HepG2 (cell line): Measurements from ENCODE around the gene EHBP1. TPM values are rescaled to one million over a fixed set of nuclear protein-coding genes. Genes with fewer than 3 reads are reported as not detected.

ENCODE experiments used
- CBX1 ChIP-seq: IDR thresholded peaks from one replicate; pipeline ENCODE4 v1.6.1; 2016; ENCODE audit warnings: antibody characterized with exemption, low read depth
- CSRNP2 ChIP-seq: sonication (generic); formaldehyde crosslinking; conservative IDR thresholded peaks from 2 replicates; pipeline ENCODE4 v1.8.0; 2022; ENCODE audit warnings: low read depth, missing genetic modification reagents
- EHMT2 ChIP-seq: fragments of 200-600 bp; sonication (generic); IDR thresholded peaks from 2 replicates; pipeline ENCODE4 v1.7.0; 2017; ENCODE audit warnings: antibody characterized with exemption, low read depth, low read length, borderline replicate concordance
- NCOA1 ChIP-seq: sonication (generic); formaldehyde crosslinking; IDR thresholded peaks from 2 replicates; pipeline ENCODE4 v1.9.0; 2021; ENCODE audit warnings: missing genetic modification reagents
- PREB ChIP-seq: sonication (generic); formaldehyde crosslinking; IDR thresholded peaks from 2 replicates; pipeline ENCODE4 v1.4.0; 2020; ENCODE audit warnings: missing genetic modification reagents
- SNAPC2 ChIP-seq: sonication (generic); formaldehyde crosslinking; IDR thresholded peaks from 2 replicates; pipeline ENCODE4 v1.8.1; 2022; ENCODE audit warnings: mild to moderate bottlenecking, missing genetic modification reagents
- SOX13 ChIP-seq, 3 experiments: fragments of 450-650 bp in 1 of 3; sonication (generic) in 1 of 3; formaldehyde crosslinking in 1 of 3; IDR thresholded peaks in 2 of 3; conservative IDR thresholded peaks in 1 of 3; 2 replicates each; pipeline versions ENCODE4 v1.5.0 to v1.6.1; 2016 to 2020; ENCODE audit warnings: antibody characterized with exemption in 1 of 3, mild to moderate bottlenecking in 1 of 3, missing compliant biosample characterization in 1 of 3, missing genetic modification reagents in 1 of 3, moderate library complexity in 1 of 3
- ZFYVE20 ChIP-seq: sonication (generic); formaldehyde crosslinking; IDR thresholded peaks from 2 replicates; pipeline ENCODE4 v1.8.0; 2023; ENCODE audit warnings: low read depth, mild to moderate bottlenecking, moderate library complexity, missing genetic modification reagents, borderline replicate concordance
- ZMYM2 ChIP-seq: sonication (generic); formaldehyde crosslinking; IDR thresholded peaks from 2 replicates; pipeline ENCODE4 v1.8.0; 2022; ENCODE audit warnings: mild to moderate bottlenecking, missing genetic modification reagents
- ZNF224 ChIP-seq: sonication (generic); formaldehyde crosslinking; IDR thresholded peaks from 2 replicates; pipeline ENCODE4 v1.5.0; 2020; ENCODE audit warnings: mild to moderate bottlenecking, missing genetic modification reagents
- ZNF451 ChIP-seq: sonication (generic); formaldehyde crosslinking; IDR thresholded peaks from 2 replicates; pipeline ENCODE4 v1.5.0; 2020; ENCODE audit warnings: mild to moderate bottlenecking, missing genetic modification reagents
- ZNF792 ChIP-seq: IDR thresholded peaks from 2 replicates; pipeline ENCODE4 v1.6.1; 2016
- polyA plus RNA-seq, 8 experiments: library from polyadenylated mRNA; depleted of rRNA in 3 of 8; stranded (reverse) in 7 of 8; unstranded in 1 of 8; fragments of >200 nt; fragmentation: Illumina TruSeq in 4 of 8; extraction: Trizol in 4 of 8; gene quantifications; 2 replicates each; pipeline versions ENCODE4 v1.2.1 to v1.2.3, GENCODE V29; 2011 to 2016; ENCODE audit warnings: low read depth in 4 of 8, missing spikeins in 1 of 8, mixed read lengths in 1 of 8; ENCODE audit not compliant: insufficient read depth in 1 of 8
- total RNA-seq, 5 experiments: library from RNA; depleted of rRNA; stranded (reverse); fragments of >200 nt; fragmentation: Illumina TruSeq; extraction: Trizol; gene quantifications; 2 replicates each; pipeline ENCODE4 v1.2.3, GENCODE V29; 2016; ENCODE audit warnings: low read depth in 1 of 5
- TF ChIP-seq, protein P1 (sequence below): sonication (generic); formaldehyde crosslinking; IDR thresholded peaks from 2 replicates; pipeline ENCODE4 v1.4.0; 2020; ENCODE audit warnings: missing genetic modification reagents, borderline replicate concordance
- TF ChIP-seq, protein P2 (sequence below): IDR thresholded peaks from 2 replicates; pipeline ENCODE4 v1.6.1; 2016
- TF ChIP-seq, protein P3 (sequence below): IDR thresholded peaks from 2 replicates; pipeline ENCODE4 v1.6.1; 2018; ENCODE audit warnings: missing genetic modification reagents
- TF ChIP-seq, protein P4 (sequence below), 2 experiments: sonication (generic) in 1 of 2; formaldehyde crosslinking in 1 of 2; IDR thresholded peaks; 2 replicates each; pipeline versions ENCODE4 v1.4.0 to v1.6.1; 2016 to 2020; ENCODE audit warnings: borderline replicate concordance in 1 of 2, low read depth in 1 of 2, mild to moderate bottlenecking in 1 of 2, missing genetic modification reagents in 1 of 2

Gene EHBP1
- total and polyA plus RNA-seq, 2 of the 13 experiments (the other 11 are each of a cell fraction or from before 2014, with no cell fraction given): 93.5 to 146 TPM

DNA sequence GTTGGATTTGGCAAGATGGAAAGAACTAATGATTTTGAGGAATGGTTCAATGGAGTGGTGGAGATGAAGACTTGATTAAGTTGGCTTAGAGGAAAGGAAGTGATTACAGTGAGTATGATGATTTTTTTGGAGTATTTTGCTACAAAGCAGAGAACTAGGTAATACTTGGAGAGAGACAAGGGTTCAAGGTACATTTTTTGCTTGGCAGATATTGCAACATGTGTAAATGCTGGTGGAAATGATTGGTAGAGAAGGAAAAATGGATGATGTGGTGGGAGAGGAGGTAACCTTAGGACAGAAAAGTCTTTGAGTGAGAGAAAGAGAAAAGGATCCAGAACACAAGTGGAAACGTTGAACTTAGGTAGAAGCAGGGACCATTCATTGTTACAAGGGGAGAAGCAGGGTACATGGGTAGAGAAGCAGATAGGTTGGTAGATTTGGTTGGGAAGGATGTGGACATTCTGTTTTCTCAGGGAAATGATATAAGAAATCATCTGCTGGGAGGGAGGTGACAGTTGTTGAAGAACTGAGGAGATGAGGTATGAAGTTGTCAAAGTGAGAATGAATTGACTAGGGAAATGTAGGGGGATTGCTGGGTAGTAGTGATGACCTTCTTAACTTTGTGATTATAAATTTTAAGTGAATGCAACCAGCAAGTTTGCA, 6.5 kb downstream of the EHBP1 start (continued):
- TF ChIP-seq EHMT2: peak; percentile 91
- TF ChIP-seq ZMYM2 (CRISPR knock-in tag): 0 out of 2 replicates have a peak, but pooled peaks have one; percentile 53
- TF ChIP-seq ZFYVE20 (CRISPR knock-in tag): no peak
- no peak for TF ChIP-seq CSRNP2 (CRISPR knock-in tag)
- TF ChIP-seq SOX13 (IDR thresholded peaks at IDR 0.05): no peak
- TF ChIP-seq SOX13 (CRISPR knock-in tag; conservative IDR thresholded peaks at IDR 0.05 in 1 of 2, IDR thresholded peaks at IDR 0.05 in 1 of 2): peak in 1 of 2 experiments; percentile 68; a peak in 2 of 4 replicates
- TF ChIP-seq, protein P1, sequence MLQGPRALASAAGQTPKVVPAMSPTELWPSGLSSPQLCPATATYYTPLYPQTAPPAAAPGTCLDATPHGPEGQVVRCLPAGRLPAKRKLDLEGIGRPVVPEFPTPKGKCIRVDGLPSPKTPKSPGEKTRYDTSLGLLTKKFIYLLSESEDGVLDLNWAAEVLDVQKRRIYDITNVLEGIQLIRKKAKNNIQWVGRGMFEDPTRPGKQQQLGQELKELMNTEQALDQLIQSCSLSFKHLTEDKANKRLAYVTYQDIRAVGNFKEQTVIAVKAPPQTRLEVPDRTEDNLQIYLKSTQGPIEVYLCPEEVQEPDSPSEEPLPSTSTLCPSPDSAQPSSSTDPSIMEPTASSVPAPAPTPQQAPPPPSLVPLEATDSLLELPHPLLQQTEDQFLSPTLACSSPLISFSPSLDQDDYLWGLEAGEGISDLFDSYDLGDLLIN: no peak
- TF ChIP-seq, protein P2, sequence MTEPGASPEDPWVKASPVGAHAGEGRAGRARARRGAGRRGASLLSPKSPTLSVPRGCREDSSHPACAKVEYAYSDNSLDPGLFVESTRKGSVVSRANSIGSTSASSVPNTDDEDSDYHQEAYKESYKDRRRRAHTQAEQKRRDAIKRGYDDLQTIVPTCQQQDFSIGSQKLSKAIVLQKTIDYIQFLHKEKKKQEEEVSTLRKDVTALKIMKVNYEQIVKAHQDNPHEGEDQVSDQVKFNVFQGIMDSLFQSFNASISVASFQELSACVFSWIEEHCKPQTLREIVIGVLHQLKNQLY: no peak
- TF ChIP-seq, protein P3, sequence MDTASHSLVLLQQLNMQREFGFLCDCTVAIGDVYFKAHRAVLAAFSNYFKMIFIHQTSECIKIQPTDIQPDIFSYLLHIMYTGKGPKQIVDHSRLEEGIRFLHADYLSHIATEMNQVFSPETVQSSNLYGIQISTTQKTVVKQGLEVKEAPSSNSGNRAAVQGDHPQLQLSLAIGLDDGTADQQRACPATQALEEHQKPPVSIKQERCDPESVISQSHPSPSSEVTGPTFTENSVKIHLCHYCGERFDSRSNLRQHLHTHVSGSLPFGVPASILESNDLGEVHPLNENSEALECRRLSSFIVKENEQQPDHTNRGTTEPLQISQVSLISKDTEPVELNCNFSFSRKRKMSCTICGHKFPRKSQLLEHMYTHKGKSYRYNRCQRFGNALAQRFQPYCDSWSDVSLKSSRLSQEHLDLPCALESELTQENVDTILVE (CRISPR knock-in tag): peak; percentile 18; the same call in 1 of the 2 replicates
- no peak for TF ChIP-seq NCOA1 (CRISPR knock-in tag)
- TF ChIP-seq ZNF224 (CRISPR knock-in tag): no peak
- TF ChIP-seq, protein P4, sequence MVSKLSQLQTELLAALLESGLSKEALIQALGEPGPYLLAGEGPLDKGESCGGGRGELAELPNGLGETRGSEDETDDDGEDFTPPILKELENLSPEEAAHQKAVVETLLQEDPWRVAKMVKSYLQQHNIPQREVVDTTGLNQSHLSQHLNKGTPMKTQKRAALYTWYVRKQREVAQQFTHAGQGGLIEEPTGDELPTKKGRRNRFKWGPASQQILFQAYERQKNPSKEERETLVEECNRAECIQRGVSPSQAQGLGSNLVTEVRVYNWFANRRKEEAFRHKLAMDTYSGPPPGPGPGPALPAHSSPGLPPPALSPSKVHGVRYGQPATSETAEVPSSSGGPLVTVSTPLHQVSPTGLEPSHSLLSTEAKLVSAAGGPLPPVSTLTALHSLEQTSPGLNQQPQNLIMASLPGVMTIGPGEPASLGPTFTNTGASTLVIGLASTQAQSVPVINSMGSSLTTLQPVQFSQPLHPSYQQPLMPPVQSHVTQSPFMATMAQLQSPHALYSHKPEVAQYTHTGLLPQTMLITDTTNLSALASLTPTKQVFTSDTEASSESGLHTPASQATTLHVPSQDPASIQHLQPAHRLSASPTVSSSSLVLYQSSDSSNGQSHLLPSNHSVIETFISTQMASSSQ (IDR thresholded peaks at IDR 0.05; ENCODE audit: low read depth): no peak
- TF ChIP-seq, protein P4 (CRISPR knock-in tag; IDR thresholded peaks at IDR 0.05; ENCODE audit: borderline replicate concordance): no peak; the same call in 1 of the 2 replicates
- TF ChIP-seq ZNF792: no peak
- no peak for TF ChIP-seq PREB (CRISPR knock-in tag)
- TF ChIP-seq ZNF451 (CRISPR knock-in tag): no peak
- no peak for TF ChIP-seq SNAPC2
- no peak for TF ChIP-seq CBX1
